Measurements from ENCODE around the gene CRABP1. TPM values are rescaled to one million over a fixed set of nuclear protein-coding genes. Genes with fewer than 3 reads are reported as not detected.

The CRABP1 gene
- polyA plus RNA-seq, 3 donors = not detected

- Histone ChIP-seq H3K9me3 (replicated peaks in 1 of 2; ENCODE audit: control insufficient read depth in 1 of 2, insufficient read depth in 1 of 2, low read length in 2 of 2) (no peaks in the 10 kb centered on the region), H3K27ac (ENCODE audit: low read depth in 1 of 2, low read length in 2 of 2) (peak overlapping the region in 1 of 2 donors; percentile 25), H3K4me1 (ENCODE audit: control insufficient read depth in 1 of 2, insufficient read depth in 2 of 2, low read length in 2 of 2) (peaks cover 28 to 32% of the 10 kb centered on the region in 2 donors), H3K4me2 (replicated peaks; ENCODE audit: extremely low read depth, low read length, poor library complexity, severe bottlenecking) (peak overlapping the region; percentile 56), H3K36me3 (replicated peaks in 1 of 2; ENCODE audit: control insufficient read depth in 1 of 2, insufficient read depth in 2 of 2, low read length in 2 of 2) (no peaks in the 10 kb centered on the region), H4K20me1 (ENCODE audit: insufficient read depth, low read length) (no peaks in the 10 kb centered on the region), H3K79me2 (ENCODE audit: insufficient read depth, low read length) (no peaks in the 10 kb centered on the region), H2AFZ (ENCODE audit: insufficient read depth, low read depth, low read length, poor library complexity, severe bottlenecking) (peak overlapping the region; percentile 29), H3K4me3 (replicated peaks in 1 of 3; ENCODE audit: low read depth in 2 of 3, low read length in 3 of 3) (peak overlapping the region in 1 of 3 experiments; percentile 22), H3K27me3 (ENCODE audit: control insufficient read depth in 2 of 2, insufficient read depth in 2 of 2, low read length in 2 of 2) (no peaks in the 10 kb centered on the region), H3K9ac (ENCODE audit: insufficient read depth, low read length, poor library complexity, severe bottlenecking) (no peak overlapping the region)
- TF ChIP-seq, protein P1, sequence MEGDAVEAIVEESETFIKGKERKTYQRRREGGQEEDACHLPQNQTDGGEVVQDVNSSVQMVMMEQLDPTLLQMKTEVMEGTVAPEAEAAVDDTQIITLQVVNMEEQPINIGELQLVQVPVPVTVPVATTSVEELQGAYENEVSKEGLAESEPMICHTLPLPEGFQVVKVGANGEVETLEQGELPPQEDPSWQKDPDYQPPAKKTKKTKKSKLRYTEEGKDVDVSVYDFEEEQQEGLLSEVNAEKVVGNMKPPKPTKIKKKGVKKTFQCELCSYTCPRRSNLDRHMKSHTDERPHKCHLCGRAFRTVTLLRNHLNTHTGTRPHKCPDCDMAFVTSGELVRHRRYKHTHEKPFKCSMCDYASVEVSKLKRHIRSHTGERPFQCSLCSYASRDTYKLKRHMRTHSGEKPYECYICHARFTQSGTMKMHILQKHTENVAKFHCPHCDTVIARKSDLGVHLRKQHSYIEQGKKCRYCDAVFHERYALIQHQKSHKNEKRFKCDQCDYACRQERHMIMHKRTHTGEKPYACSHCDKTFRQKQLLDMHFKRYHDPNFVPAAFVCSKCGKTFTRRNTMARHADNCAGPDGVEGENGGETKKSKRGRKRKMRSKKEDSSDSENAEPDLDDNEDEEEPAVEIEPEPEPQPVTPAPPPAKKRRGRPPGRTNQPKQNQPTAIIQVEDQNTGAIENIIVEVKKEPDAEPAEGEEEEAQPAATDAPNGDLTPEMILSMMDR (IDR thresholded peaks at IDR 0.05) = no peak
- WGBS (ENCODE audit: insufficient coverage) = 100% methylated on average over 6 of the region's 6 CpGs
- peaks cover 0 to 6% (median 0%) of the 10 kb centered on the region in 7 donors for H3K9me3 Mint-ChIP-seq
- H3K36me3 Mint-ChIP-seq = no peaks in the 10 kb centered on the region
- intact Hi-C loops (cut with micrococcal nuclease) = no loop called here
- no peak for DNase-seq
- H3K4me3 Mint-ChIP-seq = no peak overlapping the region
- peaks cover 2 to 4% (median 3%) of the 10 kb centered on the region in 3 donors for H3K27me3 Mint-ChIP-seq (ENCODE audit: low read depth in 3 of 3)
- peaks cover 39% of the 10 kb centered on the region for H3K4me1 Mint-ChIP-seq
- H3K27ac Mint-ChIP-seq = no peak overlapping the region
Measured at GRCh38 chr15:78361771-78362506, 21.8 kb downstream of the CRABP1 start.

DNA sequence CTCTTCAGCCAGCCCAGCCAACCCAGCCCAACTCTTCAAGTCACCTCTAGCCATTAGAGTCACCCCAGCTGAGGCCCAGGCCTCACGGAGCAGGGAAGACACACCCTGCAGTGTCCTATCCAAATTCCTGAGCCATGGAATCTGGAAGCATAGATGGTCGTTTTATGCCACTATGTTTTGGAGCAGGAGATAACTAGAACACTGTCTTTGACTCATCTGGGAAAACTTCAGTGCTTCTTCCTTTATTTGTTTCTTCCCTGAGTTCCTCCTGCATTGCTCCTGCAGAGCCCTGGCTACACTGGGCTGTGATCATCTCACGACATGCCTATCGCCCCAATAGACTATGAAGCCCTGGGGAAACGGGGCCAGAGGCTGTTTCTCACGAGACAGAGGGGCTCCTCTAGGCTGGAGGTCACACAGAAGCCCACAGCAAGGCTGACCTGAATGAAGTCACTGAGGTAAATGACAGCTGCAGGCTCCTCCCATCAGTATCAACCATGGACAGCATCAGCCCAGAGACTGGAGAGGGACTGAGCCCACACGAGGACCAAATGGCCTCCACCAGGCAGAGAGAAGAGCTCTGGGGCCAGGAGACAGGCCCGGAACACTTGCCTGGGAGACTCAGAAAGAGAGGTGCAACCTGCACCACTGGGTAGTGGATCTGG lies 22.7 kb downstream of the CRABP1 start:
- TF ChIP-seq, protein P1 (IDR thresholded peaks at IDR 0.05) = no peak
- no peak overlapping the region for H3K9ac ChIP-seq (ENCODE audit: insufficient read depth, low read length, poor library complexity, severe bottlenecking)
- peaks cover 28 to 32% of the 10 kb centered on the region in 2 donors for H3K4me1 ChIP-seq (ENCODE audit: control insufficient read depth in 1 of 2, insufficient read depth in 2 of 2, low read length in 2 of 2)
- WGBS (ENCODE audit: insufficient coverage) = 92% methylated on average over 8 of the region's 8 CpGs
- DNase-seq = no peak
- intact Hi-C loops (cut with micrococcal nuclease) = no loop called here
- no peak overlapping the region for H2AFZ ChIP-seq (ENCODE audit: insufficient read depth, low read depth, low read length, poor library complexity, severe bottlenecking)
- H3K4me1 Mint-ChIP-seq = peaks cover 39% of the 10 kb centered on the region
- no peaks in the 10 kb centered on the region for H3K79me2 ChIP-seq (ENCODE audit: insufficient read depth, low read length)
- no peak overlapping the region for H3K4me3 Mint-ChIP-seq
- H3K9me3 Mint-ChIP-seq = peaks cover 0 to 6% (median 0%) of the 10 kb centered on the region in 7 donors
- no peak overlapping the region for H3K4me2 ChIP-seq (replicated peaks; ENCODE audit: extremely low read depth, low read length, poor library complexity, severe bottlenecking)
- H3K36me3 ChIP-seq (replicated peaks in 1 of 2; ENCODE audit: control insufficient read depth in 1 of 2, insufficient read depth in 2 of 2, low read length in 2 of 2) = no peaks in the 10 kb centered on the region
- H3K4me3 ChIP-seq (replicated peaks in 1 of 3; ENCODE audit: low read depth in 2 of 3, low read length in 3 of 3) = no peak overlapping the region
- no peaks in the 10 kb centered on the region for H4K20me1 ChIP-seq (ENCODE audit: insufficient read depth, low read length)
- H3K27ac ChIP-seq (ENCODE audit: low read depth in 1 of 2, low read length in 2 of 2) = no peak overlapping the region
- H3K27me3 Mint-ChIP-seq (ENCODE audit: low read depth in 3 of 3) = peaks cover 3 to 6% (median 5%) of the 10 kb centered on the region in 3 donors
- no peaks in the 10 kb centered on the region for H3K36me3 Mint-ChIP-seq
- no peak overlapping the region for H3K27ac Mint-ChIP-seq
- H3K9me3 ChIP-seq (replicated peaks in 1 of 2; ENCODE audit: control insufficient read depth in 1 of 2, insufficient read depth in 1 of 2, low read length in 2 of 2) = no peaks in the 10 kb centered on the region
- H3K27me3 ChIP-seq (ENCODE audit: control insufficient read depth in 2 of 2, insufficient read depth in 2 of 2, low read length in 2 of 2) = no peaks in the 10 kb centered on the region
